ENCODE results near the gene RALGAPA1. TPM values are rescaled to one million over a fixed set of nuclear protein-coding genes. Genes with fewer than 3 reads are reported as not detected.
"Not testable (repeated sequence)": the region's sequence is repeated elsewhere in the genome, so short reads cannot be mapped to it uniquely, and the experiment has no call there.

The RALGAPA1 gene
- total RNA-seq (41.6 and 50.3 TPM in 2 replicates), polyA plus RNA-seq (14.0 and 19.2 TPM in 2 replicates)

GRCh38 chr14:35808638-35809563, at the start of gene RALGAPA1:
TSS of gene RALGAPA1 (minus strand) at chr14:35809295. CDS start at chr14:35808835, 460 bp downstream.
- Histone ChIP-seq H3K4me2 (peak within 1 kb of the TSS; percentile 93), H4K20me1 (ENCODE audit: insufficient read depth, poor library complexity, severe bottlenecking) (peaks cover 24% of the 10 kb centered on the region), H3K4me3 (peak within 1 kb of the TSS; percentile 61), H3K4me1 (ENCODE audit: insufficient read depth) (peaks cover 18% of the 10 kb centered on the region), H2AFZ (peak within 1 kb of the TSS; percentile 72), H3K79me2 (peaks cover 46% of the 10 kb centered on the region), H3K27ac (peak within 1 kb of the TSS; percentile 93)
- H3K27me3 ChIP-seq; H3K9me2 ChIP-seq (replicated peaks; ENCODE audit: insufficient read depth); H3K36me3 ChIP-seq (replicated peaks; ENCODE audit: insufficient read depth, low read depth); H3K9me3 ChIP-seq (ENCODE audit: low read depth): not testable (repeated sequence)
- WGBS (ENCODE audit: low lambda C conversion rate, missing lambda C conversion rate) = 1% methylated on average over 51 of the region's 66 CpGs
- peak; percentile 38 for TF ChIP-seq CTCF (IDR thresholded peaks at IDR 0.05; ENCODE audit: poor library complexity)
- DNase-seq (ENCODE audit: low spot score) = peak; percentile 97

- no peaks in the 10 kb centered on the region for H3K79me2 ChIP-seq
- no peak overlapping the region for H2AFZ ChIP-seq
- H3K4me2 ChIP-seq = no peak overlapping the region
- H3K9me3 ChIP-seq (ENCODE audit: low read depth) = no peaks in the 10 kb centered on the region
- over 99% methylated on average over 7 of the region's 7 CpGs for WGBS (ENCODE audit: low lambda C conversion rate, missing lambda C conversion rate)
- DNase-seq (ENCODE audit: low spot score) = no peak
- H3K27me3 ChIP-seq = no peaks in the 10 kb centered on the region
- no peaks in the 10 kb centered on the region for H4K20me1 ChIP-seq (ENCODE audit: insufficient read depth, poor library complexity, severe bottlenecking)
- TF ChIP-seq CTCF (IDR thresholded peaks at IDR 0.05; ENCODE audit: poor library complexity) (no peak), EZH2 (IDR thresholded peaks at IDR 0.05; ENCODE audit: borderline replicate concordance) (no peak), EZH2phosphoT487 (IDR thresholded peaks at IDR 0.05; ENCODE audit: low read depth, severe bottlenecking, unreplicated experiment) (no peak)
- H3K4me1 ChIP-seq (ENCODE audit: insufficient read depth) = no peaks in the 10 kb centered on the region
- no peak overlapping the region for H3K4me3 ChIP-seq
- H3K27ac ChIP-seq = no peak overlapping the region
- H3K9me2 ChIP-seq (replicated peaks; ENCODE audit: insufficient read depth) = no peaks in the 10 kb centered on the region
- no peaks in the 10 kb centered on the region for H3K36me3 ChIP-seq (replicated peaks; ENCODE audit: insufficient read depth, low read depth)
Measured at GRCh38 chr14:35858521-35859209, 49.6 kb upstream of the RALGAPA1 start.

GRCh38 chr14:35855876-35856481, 46.9 kb upstream of the RALGAPA1 start:
- no peaks in the 10 kb centered on the region for H4K20me1 ChIP-seq (ENCODE audit: insufficient read depth, poor library complexity, severe bottlenecking)
- no peaks in the 10 kb centered on the region for H3K27me3 ChIP-seq
- no peaks in the 10 kb centered on the region for H3K36me3 ChIP-seq (replicated peaks; ENCODE audit: insufficient read depth, low read depth)
- DNase-seq (ENCODE audit: low spot score) = no peak
- no peak overlapping the region for H2AFZ ChIP-seq
- no peaks in the 10 kb centered on the region for H3K9me2 ChIP-seq (replicated peaks; ENCODE audit: insufficient read depth)
- TF ChIP-seq EZH2 (IDR thresholded peaks at IDR 0.05; ENCODE audit: borderline replicate concordance) (no peak), CTCF (IDR thresholded peaks at IDR 0.05; ENCODE audit: poor library complexity) (no peak), EZH2phosphoT487 (IDR thresholded peaks at IDR 0.05; ENCODE audit: low read depth, severe bottlenecking, unreplicated experiment) (no peak)
- H3K27ac ChIP-seq = no peak overlapping the region
- no peak overlapping the region for H3K4me3 ChIP-seq
- H3K79me2 ChIP-seq = peaks cover 4% of the 10 kb centered on the region
- no peaks in the 10 kb centered on the region for H3K9me3 ChIP-seq (ENCODE audit: low read depth)
- WGBS (ENCODE audit: low lambda C conversion rate, missing lambda C conversion rate) = 81% methylated on average over 6 of the region's 6 CpGs
- no peak overlapping the region for H3K4me2 ChIP-seq
- no peaks in the 10 kb centered on the region for H3K4me1 ChIP-seq (ENCODE audit: insufficient read depth)

All from hepatocyte (in vitro differentiated cells).